ENCODE measurements around the gene IGFN1. TPM values are rescaled to one million over a fixed set of nuclear protein-coding genes. Genes with fewer than 3 reads are reported as not detected.

IGFN1 gene
- total RNA-seq, 2 donors from 2014 or later: 0.12 to 0.16 TPM

DNA sequence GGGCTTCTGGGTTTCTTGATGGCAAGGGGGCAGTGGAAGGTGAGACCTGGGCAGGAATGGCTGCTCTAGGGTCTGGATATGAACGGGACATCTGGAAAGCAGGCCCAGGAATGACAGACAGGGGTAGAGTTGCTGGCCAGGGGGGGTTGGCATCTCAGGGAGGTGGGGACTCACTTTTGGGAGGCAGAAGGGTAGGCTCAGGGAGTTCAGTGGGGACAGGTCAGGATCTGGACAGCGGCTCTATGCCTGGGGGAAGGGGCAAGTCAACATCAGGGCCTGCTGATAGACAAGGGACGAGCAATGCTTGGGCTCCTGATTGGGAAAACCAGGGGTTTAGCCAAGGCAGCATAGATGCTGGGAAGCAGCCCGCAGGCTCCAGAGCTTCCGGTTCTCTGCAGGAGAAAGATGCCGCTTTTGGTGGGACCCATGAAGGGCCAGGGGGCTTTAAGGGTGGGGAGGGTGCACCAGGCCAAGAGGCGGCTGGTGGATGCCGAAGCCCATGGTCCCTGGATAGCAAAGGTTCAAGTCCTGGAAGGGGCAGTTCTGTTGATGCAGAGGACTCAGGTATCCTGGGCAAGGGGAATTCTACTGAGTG, 21.9 kb downstream of the IGFN1 start:
- no peaks in the 10 kb centered on the region for H3K27me3 ChIP-seq
- H3K27ac ChIP-seq: no peak overlapping the region
- no peak overlapping the region for H3K9ac ChIP-seq (ENCODE audit: low read depth in 2 of 2, low read length in 2 of 2)
- intact Hi-C loops (cut with DNase I): no loop called here
- H3K36me3 ChIP-seq: no peaks in the 10 kb centered on the region
- no peaks in the 10 kb centered on the region for H3K9me3 ChIP-seq
- TF ChIP-seq, protein P1, sequence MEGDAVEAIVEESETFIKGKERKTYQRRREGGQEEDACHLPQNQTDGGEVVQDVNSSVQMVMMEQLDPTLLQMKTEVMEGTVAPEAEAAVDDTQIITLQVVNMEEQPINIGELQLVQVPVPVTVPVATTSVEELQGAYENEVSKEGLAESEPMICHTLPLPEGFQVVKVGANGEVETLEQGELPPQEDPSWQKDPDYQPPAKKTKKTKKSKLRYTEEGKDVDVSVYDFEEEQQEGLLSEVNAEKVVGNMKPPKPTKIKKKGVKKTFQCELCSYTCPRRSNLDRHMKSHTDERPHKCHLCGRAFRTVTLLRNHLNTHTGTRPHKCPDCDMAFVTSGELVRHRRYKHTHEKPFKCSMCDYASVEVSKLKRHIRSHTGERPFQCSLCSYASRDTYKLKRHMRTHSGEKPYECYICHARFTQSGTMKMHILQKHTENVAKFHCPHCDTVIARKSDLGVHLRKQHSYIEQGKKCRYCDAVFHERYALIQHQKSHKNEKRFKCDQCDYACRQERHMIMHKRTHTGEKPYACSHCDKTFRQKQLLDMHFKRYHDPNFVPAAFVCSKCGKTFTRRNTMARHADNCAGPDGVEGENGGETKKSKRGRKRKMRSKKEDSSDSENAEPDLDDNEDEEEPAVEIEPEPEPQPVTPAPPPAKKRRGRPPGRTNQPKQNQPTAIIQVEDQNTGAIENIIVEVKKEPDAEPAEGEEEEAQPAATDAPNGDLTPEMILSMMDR (IDR thresholded peaks at IDR 0.05): no peak
- no peaks in the 10 kb centered on the region for H3K4me1 ChIP-seq
- no peak overlapping the region for H3K4me3 ChIP-seq
- no peak for DNase-seq

DNA sequence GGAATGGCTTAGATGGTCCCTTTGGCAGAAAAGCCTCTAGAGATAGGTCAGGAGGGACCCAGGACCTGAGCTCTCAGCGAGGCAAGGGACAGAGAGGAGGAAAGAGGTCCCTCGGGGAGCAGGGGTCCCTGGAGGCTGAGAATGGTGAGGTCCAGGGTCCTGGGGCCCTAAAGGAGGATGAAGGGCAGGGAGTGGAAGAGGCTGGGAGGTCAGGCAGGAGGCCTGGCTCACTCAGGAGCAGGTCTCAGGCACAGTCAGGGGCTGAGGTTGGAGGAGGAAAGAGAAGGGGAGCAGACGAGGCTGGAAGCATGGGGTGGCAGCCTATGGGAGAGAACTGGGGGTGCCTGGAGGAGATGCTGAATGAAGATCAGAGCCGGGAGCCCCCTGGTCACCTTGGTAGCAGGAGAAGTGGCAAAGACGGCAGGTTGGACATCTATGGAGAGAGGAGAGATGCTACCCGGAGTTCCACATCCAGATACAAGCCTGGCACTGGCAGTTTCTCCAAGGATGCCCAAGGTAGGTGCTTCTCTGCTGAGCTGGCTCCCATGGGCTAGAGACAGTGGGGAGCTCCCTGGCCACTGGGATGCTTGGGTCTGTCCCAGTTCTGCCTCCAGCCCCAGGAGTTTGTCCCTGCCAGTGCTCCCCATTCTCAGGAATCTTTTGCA, 22.6 kb downstream of the IGFN1 start:
- Histone ChIP-seq H3K4me1 (no peaks in the 10 kb centered on the region), H3K27me3 (no peaks in the 10 kb centered on the region), H3K27ac (no peak overlapping the region), H3K9me3 (no peaks in the 10 kb centered on the region), H3K36me3 (no peaks in the 10 kb centered on the region), H3K9ac (ENCODE audit: low read depth in 2 of 2, low read length in 2 of 2) (no peak overlapping the region), H3K4me3 (no peak overlapping the region)
- intact Hi-C loops (cut with DNase I): no loop called here
- TF ChIP-seq, protein P1 (IDR thresholded peaks at IDR 0.05): no peak
- DNase-seq: no peak

DNA sequence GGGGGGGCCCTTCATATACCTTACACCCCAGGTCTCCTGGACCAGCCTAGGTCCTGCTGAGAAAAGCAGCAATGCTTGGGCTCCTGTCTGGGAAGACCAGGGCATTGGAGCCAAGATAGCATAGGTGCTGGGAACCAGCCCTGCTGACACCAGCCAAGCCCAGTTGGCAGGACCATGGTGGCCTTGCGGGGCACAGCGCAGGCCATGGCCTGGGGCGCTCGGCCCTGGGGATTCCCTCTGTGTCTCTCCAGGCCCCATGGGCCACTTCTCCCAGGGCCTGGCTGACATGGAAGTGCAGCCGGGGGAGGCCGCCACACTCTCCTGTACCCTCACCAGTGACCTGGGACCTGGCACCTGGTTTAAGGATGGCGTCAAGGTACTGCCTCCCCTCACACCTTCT, 23.3 kb downstream of the IGFN1 start:
- DNase-seq: no peak
- Histone ChIP-seq H3K27me3 (no peaks in the 10 kb centered on the region), H3K36me3 (no peaks in the 10 kb centered on the region), H3K4me1 (no peaks in the 10 kb centered on the region), H3K9ac (ENCODE audit: low read depth in 2 of 2, low read length in 2 of 2) (no peak overlapping the region), H3K9me3 (no peaks in the 10 kb centered on the region), H3K27ac (no peak overlapping the region), H3K4me3 (no peak overlapping the region)
- intact Hi-C loops (cut with DNase I): no loop called here
- TF ChIP-seq, protein P1 (IDR thresholded peaks at IDR 0.05): no peak

DNA sequence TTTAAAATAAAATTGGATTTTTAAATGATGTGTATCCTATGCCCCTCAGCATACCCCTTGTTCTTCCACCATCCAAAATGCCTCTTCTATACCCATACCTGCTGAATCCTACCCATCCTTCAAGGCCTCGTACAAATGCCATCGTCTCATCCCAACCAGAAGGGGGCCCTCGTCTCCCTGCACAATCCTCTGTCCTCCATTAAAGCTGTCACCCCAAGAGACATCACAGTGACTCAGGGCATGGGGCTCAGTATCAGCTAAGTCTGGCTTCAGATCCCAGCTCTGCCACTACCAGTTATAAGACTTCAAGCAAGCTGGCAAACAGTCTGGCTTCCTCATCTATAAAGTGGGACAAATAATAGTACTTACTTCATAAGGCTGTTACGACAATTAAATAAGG, 23.8 kb downstream of the IGFN1 start:
- H3K9ac ChIP-seq (ENCODE audit: low read depth in 2 of 2, low read length in 2 of 2): no peak overlapping the region
- H3K9me3 ChIP-seq: no peaks in the 10 kb centered on the region
- TF ChIP-seq, protein P1 (IDR thresholded peaks at IDR 0.05): no peak
- no peak for DNase-seq
- no peaks in the 10 kb centered on the region for H3K27me3 ChIP-seq
- intact Hi-C loops (cut with DNase I): no loop called here
- H3K36me3 ChIP-seq: no peaks in the 10 kb centered on the region
- no peaks in the 10 kb centered on the region for H3K4me1 ChIP-seq
- H3K4me3 ChIP-seq: no peak overlapping the region
- no peak overlapping the region for H3K27ac ChIP-seq

DNA sequence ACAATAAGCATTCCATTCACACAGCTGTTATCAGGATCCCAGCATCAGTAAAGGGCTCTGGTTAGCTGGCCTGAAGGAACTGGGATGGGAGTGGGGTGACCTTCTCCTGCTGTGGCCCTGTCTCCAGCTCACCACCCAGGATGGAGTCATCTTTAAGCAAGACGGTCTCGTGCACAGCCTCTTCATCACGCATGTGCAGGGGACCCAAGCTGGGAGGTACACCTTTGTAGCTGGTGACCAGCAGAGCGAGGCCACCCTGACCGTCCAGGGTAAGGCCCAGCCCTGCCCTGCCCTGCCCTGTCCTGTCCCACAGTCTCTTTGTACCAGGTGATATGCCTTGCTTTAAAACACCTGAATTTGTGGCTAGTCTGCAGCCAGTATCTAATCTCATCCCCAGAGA, 24.3 kb downstream of the IGFN1 start:
- Histone ChIP-seq H3K4me3 (no peak overlapping the region), H3K4me1 (no peaks in the 10 kb centered on the region), H3K27ac (no peak overlapping the region), H3K9ac (ENCODE audit: low read depth in 2 of 2, low read length in 2 of 2) (no peak overlapping the region), H3K9me3 (no peaks in the 10 kb centered on the region), H3K27me3 (no peaks in the 10 kb centered on the region), H3K36me3 (no peaks in the 10 kb centered on the region)
- intact Hi-C loops (cut with DNase I): no loop called here
- TF ChIP-seq, protein P1 (IDR thresholded peaks at IDR 0.05): no peak
- no peak for DNase-seq
